ENCODE measurements around the gene PBX3. TPM values are rescaled to one million over a fixed set of nuclear protein-coding genes. Genes with fewer than 3 reads are reported as not detected.

Gene PBX3
- total and polyA plus RNA-seq, 10 of the 15 experiments (the other 5 are each of a cell fraction or from before 2014, with no cell fraction given), result 6.7 to 146 (median 22.2) TPM

- Histone ChIP-seq H3K4me2 (ENCODE audit: control insufficient read depth, insufficient read depth) (no peak overlapping the region), H2AFZ (ENCODE audit: control insufficient read depth, low read depth, low read length) (no peak overlapping the region), H3K79me2 (ENCODE audit: control insufficient read depth, insufficient read depth, low read length) (peaks cover 15% of the 10 kb centered on the region), H3K9ac (ENCODE audit: control insufficient read depth, insufficient read depth, low read length) (no peak overlapping the region), H3K27me3 (replicated peaks in 1 of 2; ENCODE audit: control insufficient read depth in 2 of 2, insufficient read depth in 2 of 2, low read length in 1 of 2) (no peaks in the 10 kb centered on the region), H3K4me1 (ENCODE audit: control insufficient read depth, insufficient read depth, low read length) (peaks cover 7% of the 10 kb centered on the region; the same call in 1 of the 2 replicates), H4K20me1 (ENCODE audit: control insufficient read depth, insufficient read depth) (peaks cover 4% of the 10 kb centered on the region; the same call in 1 of the 2 replicates), H3K4me3 (no peak overlapping the region), H3K9me3 (replicated peaks; ENCODE audit: control insufficient read depth, insufficient read depth, low read length) (no peaks in the 10 kb centered on the region), H3K27ac (ENCODE audit: control insufficient read depth, insufficient read depth) (no peak overlapping the region), H3K36me3 (ENCODE audit: control insufficient read depth in 2 of 2, insufficient read depth in 2 of 2, low read length in 1 of 2) (no peaks in the 10 kb centered on the region)
- 95% methylated on average over 2 of the region's 2 CpGs for WGBS (ENCODE audit: insufficient coverage, insufficient replicate concordance, low lambda C conversion rate, missing lambda C conversion rate)
- DNase-seq (ENCODE audit: low read depth, low spot score), result no peak
- ChIA-PET POLR2A (interaction anchor here (0.5 to 1.5 kb wide), 4 partner anchors 20 to 100 kb away, joined by 3 to 4 read pairs (median 3); no protein-coding TSS in a partner anchor), CTCF (no interaction called here), RAD21 (ENCODE audit: unreplicated experiment) (no interaction called here), SMC1A (ENCODE audit: uncharacterized antibody, unreplicated experiment) (interaction anchor here (0.6 to 2.0 kb wide), 15 partner anchors 11 to 326 kb away, joined by 3 to 6 read pairs (median 3); no protein-coding TSS in a partner anchor)
- in situ Hi-C loops (cut with MboI) (no loop called here), intact Hi-C loops (cut with micrococcal nuclease; ENCODE audit: unreplicated experiment) (loop anchor here (10.0 kb wide), 1 partner anchor 122 kb away; no protein-coding TSS in a partner anchor)
- no peak for TF ChIP-seq HCFC1 (IDR thresholded peaks at IDR 0.05; ENCODE audit: low read length)
- TF ChIP-seq HDGF (IDR thresholded peaks at IDR 0.05), result no peak
- TF ChIP-seq SREBF1 (IDR thresholded peaks at IDR 0.05; ENCODE audit: low read length), result no peak
- no peak for TF ChIP-seq LARP7 (IDR thresholded peaks at IDR 0.05)
- TF ChIP-seq, protein P1, sequence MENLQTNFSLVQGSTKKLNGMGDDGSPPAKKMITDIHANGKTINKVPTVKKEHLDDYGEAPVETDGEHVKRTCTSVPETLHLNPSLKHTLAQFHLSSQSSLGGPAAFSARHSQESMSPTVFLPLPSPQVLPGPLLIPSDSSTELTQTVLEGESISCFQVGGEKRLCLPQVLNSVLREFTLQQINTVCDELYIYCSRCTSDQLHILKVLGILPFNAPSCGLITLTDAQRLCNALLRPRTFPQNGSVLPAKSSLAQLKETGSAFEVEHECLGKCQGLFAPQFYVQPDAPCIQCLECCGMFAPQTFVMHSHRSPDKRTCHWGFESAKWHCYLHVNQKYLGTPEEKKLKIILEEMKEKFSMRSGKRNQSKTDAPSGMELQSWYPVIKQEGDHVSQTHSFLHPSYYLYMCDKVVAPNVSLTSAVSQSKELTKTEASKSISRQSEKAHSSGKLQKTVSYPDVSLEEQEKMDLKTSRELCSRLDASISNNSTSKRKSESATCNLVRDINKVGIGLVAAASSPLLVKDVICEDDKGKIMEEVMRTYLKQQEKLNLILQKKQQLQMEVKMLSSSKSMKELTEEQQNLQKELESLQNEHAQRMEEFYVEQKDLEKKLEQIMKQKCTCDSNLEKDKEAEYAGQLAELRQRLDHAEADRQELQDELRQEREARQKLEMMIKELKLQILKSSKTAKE (IDR thresholded peaks at IDR 0.05; ENCODE audit: low read depth, poor library complexity, severe bottlenecking), result no peak
- TF ChIP-seq, protein P2, sequence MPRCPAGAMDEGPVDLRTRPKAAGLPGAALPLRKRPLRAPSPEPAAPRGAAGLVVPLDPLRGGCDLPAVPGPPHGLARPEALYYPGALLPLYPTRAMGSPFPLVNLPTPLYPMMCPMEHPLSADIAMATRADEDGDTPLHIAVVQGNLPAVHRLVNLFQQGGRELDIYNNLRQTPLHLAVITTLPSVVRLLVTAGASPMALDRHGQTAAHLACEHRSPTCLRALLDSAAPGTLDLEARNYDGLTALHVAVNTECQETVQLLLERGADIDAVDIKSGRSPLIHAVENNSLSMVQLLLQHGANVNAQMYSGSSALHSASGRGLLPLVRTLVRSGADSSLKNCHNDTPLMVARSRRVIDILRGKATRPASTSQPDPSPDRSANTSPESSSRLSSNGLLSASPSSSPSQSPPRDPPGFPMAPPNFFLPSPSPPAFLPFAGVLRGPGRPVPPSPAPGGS (IDR thresholded peaks at IDR 0.05; ENCODE audit: borderline replicate concordance, insufficient read depth, low read depth, low read length, poor library complexity, severe bottlenecking), result no peak
- TF ChIP-seq POLR2A (IDR thresholded peaks at IDR 0.05; ENCODE audit: low read depth, low read length), result no peak
- TF ChIP-seq, protein P3, sequence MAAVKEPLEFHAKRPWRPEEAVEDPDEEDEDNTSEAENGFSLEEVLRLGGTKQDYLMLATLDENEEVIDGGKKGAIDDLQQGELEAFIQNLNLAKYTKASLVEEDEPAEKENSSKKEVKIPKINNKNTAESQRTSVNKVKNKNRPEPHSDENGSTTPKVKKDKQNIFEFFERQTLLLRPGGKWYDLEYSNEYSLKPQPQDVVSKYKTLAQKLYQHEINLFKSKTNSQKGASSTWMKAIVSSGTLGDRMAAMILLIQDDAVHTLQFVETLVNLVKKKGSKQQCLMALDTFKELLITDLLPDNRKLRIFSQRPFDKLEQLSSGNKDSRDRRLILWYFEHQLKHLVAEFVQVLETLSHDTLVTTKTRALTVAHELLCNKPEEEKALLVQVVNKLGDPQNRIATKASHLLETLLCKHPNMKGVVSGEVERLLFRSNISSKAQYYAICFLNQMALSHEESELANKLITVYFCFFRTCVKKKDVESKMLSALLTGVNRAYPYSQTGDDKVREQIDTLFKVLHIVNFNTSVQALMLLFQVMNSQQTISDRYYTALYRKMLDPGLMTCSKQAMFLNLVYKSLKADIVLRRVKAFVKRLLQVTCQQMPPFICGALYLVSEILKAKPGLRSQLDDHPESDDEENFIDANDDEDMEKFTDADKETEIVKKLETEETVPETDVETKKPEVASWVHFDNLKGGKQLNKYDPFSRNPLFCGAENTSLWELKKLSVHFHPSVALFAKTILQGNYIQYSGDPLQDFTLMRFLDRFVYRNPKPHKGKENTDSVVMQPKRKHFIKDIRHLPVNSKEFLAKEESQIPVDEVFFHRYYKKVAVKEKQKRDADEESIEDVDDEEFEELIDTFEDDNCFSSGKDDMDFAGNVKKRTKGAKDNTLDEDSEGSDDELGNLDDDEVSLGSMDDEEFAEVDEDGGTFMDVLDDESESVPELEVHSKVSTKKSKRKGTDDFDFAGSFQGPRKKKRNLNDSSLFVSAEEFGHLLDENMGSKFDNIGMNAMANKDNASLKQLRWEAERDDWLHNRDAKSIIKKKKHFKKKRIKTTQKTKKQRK (IDR thresholded peaks at IDR 0.05; ENCODE audit: low read depth, low read length), result no peak
- TF ChIP-seq FOS (IDR thresholded peaks at IDR 0.05; ENCODE audit: borderline replicate concordance, extremely low read depth, insufficient read length), result no peak
- TF ChIP-seq MEF2A (IDR thresholded peaks at IDR 0.05; ENCODE audit: insufficient read depth, low read depth, low read length), result no peak
- TF ChIP-seq KLF5 (IDR thresholded peaks at IDR 0.05; ENCODE audit: partially characterized antibody), result no peak
- TF ChIP-seq IKZF1 (conservative IDR thresholded peaks at IDR 0.05), result no peak
- no peak for TF ChIP-seq MXI1 (IDR thresholded peaks at IDR 0.05; ENCODE audit: low read depth, low read length)
- TF ChIP-seq STAT3 (IDR thresholded peaks at IDR 0.05; ENCODE audit: low read depth, low read length), result no peak
- TF ChIP-seq HDAC2 (IDR thresholded peaks at IDR 0.05), result no peak
- FAIRE-seq, result no peak
- ATAC-seq, result no peak
- no TSS peak for BruUV-seq (replicated peaks)
Measured at GRCh38 chr9:125887172-125887571, 140.0 kb downstream of the PBX3 start.
